Neural crest cell (in vitro differentiated cells): ENCODE results near the gene ELK4. TPM values are rescaled to one million over a fixed set of nuclear protein-coding genes. Genes with fewer than 3 reads are reported as not detected.

Experiments used
- DNase-seq: peaks from one replicate; pipeline ENCODE4 v3.0.0; 2021; ENCODE audit warnings: low read depth, mixed read lengths, low spot score
- H3K27ac Mint-ChIP-seq: one replicate; pipeline ENCODE4 v1.8.0; 2021; ENCODE audit warnings: mild to moderate bottlenecking, mixed read lengths; ENCODE audit not compliant: unreplicated experiment
- H3K27me3 Mint-ChIP-seq: 2 replicates; pipeline ENCODE4 v1.8.0; 2021; ENCODE audit warnings: low read depth, mild to moderate bottlenecking, mixed read lengths
- H3K36me3 Mint-ChIP-seq: 2 replicates; pipeline ENCODE4 v1.8.0; 2021; ENCODE audit warnings: low read depth, mild to moderate bottlenecking, mixed read lengths
- H3K4me1 Mint-ChIP-seq: 2 replicates; pipeline ENCODE4 v1.8.0; 2021; ENCODE audit warnings: mixed read lengths
- H3K4me3 Mint-ChIP-seq: one replicate; pipeline ENCODE4 v1.8.0; 2021; ENCODE audit warnings: mild to moderate bottlenecking, mixed read lengths
- H3K9me3 Mint-ChIP-seq: 2 replicates; pipeline ENCODE4 v1.8.0; 2021; ENCODE audit warnings: mixed read lengths
- total RNA-seq: library from RNA; stranded (reverse); gene quantifications from 2 replicates; pipeline ENCODE4 v1.2.1, GENCODE V29; 2021
- TF ChIP-seq, protein P1 (sequence below): fragments of 200-600 bp; sonication (generic); conservative IDR thresholded peaks from 2 replicates; pipeline ENCODE4 v1.5.0; 2021; ENCODE audit warnings: antibody characterized with exemption, mild to moderate bottlenecking

The ELK4 gene
- total RNA-seq, 1 donor from 2014 or later, result 30.1 TPM

DNA sequence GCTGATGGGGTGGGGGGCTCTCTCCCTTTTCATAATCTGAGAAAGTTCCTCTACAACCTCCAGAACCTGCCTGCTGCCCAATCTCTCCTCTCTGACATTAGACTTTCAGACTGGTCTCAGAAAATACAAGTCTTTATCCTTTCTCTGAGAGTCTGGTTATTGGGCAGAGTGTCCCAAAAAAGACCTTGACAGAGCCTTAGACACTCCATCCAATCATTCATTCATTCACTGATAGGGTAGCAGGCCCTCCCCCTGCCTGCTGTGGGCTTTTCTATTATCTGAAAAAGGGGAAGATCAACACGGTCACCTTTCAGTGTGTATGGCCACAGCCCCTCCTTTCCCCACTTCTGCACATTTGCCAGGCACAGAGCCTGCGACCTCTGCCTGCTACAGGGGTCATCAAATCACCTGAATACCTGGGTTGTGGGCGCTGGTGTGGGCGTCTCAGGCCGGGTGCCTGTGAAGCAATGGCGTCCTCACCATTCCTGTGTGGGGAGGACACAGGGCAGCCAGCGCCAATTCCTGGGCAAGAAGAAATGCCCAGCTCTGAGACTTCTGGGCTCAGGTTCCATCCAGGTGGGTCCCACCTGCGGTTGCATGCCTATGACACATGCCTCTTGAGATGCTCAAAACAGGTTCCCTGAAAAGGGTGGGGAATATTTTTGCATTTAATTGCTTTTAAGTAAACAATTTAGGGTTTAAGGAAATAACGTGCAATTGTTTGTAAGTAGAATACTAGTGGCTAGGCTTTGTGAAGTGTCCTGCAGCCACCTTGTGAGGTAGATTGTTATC, 52.8 kb downstream of the ELK4 start:
- Mint-ChIP-seq H3K36me3 (no peaks in the 10 kb centered on the region), H3K9me3 (no peaks in the 10 kb centered on the region)

GRCh38 chr1:205577874-205578658, 53.7 kb downstream of the ELK4 start:
- H3K9me3 Mint-ChIP-seq, result no peaks in the 10 kb centered on the region
- H3K27me3 Mint-ChIP-seq, result peaks cover 30% of the 10 kb centered on the region
- H3K36me3 Mint-ChIP-seq, result no peaks in the 10 kb centered on the region
- no peak overlapping the region for H3K4me3 Mint-ChIP-seq
- no peak for DNase-seq
- H3K4me1 Mint-ChIP-seq, result no peaks in the 10 kb centered on the region
- TF ChIP-seq, protein P1, sequence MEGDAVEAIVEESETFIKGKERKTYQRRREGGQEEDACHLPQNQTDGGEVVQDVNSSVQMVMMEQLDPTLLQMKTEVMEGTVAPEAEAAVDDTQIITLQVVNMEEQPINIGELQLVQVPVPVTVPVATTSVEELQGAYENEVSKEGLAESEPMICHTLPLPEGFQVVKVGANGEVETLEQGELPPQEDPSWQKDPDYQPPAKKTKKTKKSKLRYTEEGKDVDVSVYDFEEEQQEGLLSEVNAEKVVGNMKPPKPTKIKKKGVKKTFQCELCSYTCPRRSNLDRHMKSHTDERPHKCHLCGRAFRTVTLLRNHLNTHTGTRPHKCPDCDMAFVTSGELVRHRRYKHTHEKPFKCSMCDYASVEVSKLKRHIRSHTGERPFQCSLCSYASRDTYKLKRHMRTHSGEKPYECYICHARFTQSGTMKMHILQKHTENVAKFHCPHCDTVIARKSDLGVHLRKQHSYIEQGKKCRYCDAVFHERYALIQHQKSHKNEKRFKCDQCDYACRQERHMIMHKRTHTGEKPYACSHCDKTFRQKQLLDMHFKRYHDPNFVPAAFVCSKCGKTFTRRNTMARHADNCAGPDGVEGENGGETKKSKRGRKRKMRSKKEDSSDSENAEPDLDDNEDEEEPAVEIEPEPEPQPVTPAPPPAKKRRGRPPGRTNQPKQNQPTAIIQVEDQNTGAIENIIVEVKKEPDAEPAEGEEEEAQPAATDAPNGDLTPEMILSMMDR, result no peak
- no peak overlapping the region for H3K27ac Mint-ChIP-seq

More for the DNA sequence above, 52.8 kb downstream of the ELK4 start:
- TF ChIP-seq, protein P1, result no peak
- Mint-ChIP-seq H3K4me1 (no peaks in the 10 kb centered on the region), H3K27me3 (peaks cover 26% of the 10 kb centered on the region), H3K4me3 (no peak overlapping the region), H3K27ac (no peak overlapping the region)
- no peak for DNase-seq

GRCh38 chr1:205576805-205577761, 54.7 kb downstream of the ELK4 start:
- Mint-ChIP-seq H3K27ac (no peak overlapping the region), H3K36me3 (no peaks in the 10 kb centered on the region), H3K27me3 (peaks cover 40% of the 10 kb centered on the region)

GRCh38 chr1:205576011-205576410, 55.8 kb downstream of the ELK4 start:
- Mint-ChIP-seq H3K36me3 (no peaks in the 10 kb centered on the region), H3K9me3 (no peaks in the 10 kb centered on the region), H3K27me3 (peaks cover 51% of the 10 kb centered on the region), H3K4me3 (no peak overlapping the region), H3K27ac (no peak overlapping the region), H3K4me1 (no peaks in the 10 kb centered on the region)
- TF ChIP-seq, protein P1, result no peak
- DNase-seq, result no peak

More at GRCh38 chr1:205576805-205577761, 54.7 kb downstream of the ELK4 start:
- no peaks in the 10 kb centered on the region for H3K9me3 Mint-ChIP-seq
- no peak for DNase-seq
- H3K4me3 Mint-ChIP-seq, result no peak overlapping the region
- no peaks in the 10 kb centered on the region for H3K4me1 Mint-ChIP-seq
- TF ChIP-seq, protein P1, result no peak

DNA sequence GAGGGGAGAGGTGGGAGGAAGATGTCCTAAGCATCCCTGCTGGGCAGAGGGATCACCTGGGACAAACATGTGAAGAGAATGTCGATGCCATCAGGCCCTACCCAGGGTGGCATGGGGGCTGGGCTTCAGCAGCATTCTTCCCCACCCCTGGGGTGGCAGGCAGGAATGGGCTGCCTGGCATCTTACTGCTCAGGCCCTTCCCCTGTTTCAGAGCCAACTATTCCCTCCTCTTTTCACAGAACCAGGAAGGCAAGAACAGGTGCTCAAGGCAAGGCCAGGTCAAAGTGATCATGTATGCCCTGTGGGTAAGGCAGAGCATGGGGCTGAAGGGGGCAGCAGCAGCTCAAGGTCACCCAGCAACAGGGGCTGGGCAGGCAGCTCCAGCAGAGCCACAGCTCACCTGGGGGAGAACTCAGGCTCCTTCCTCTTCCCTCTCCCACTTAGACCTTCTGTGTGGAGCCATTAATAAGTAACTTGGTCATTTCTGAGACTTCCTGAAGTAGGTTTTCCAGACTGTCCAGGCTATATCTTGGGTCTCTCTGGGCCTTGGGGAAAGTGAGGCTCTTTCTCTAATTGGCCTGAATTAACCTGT, 56.4 kb downstream of the ELK4 start:
- H3K4me3 Mint-ChIP-seq, result no peak overlapping the region
- no peaks in the 10 kb centered on the region for H3K36me3 Mint-ChIP-seq
- no peaks in the 10 kb centered on the region for H3K9me3 Mint-ChIP-seq
- TF ChIP-seq, protein P1, result no peak
- H3K27ac Mint-ChIP-seq, result no peak overlapping the region
- peaks cover 57% of the 10 kb centered on the region for H3K27me3 Mint-ChIP-seq
- DNase-seq, result no peak
- H3K4me1 Mint-ChIP-seq, result no peaks in the 10 kb centered on the region
